HG03442 (cell line): ENCODE data around the gene KRTAP4-3.
"Not testable (repeated sequence)": the region's sequence is repeated elsewhere in the genome, so short reads cannot be mapped to it uniquely, and the experiment has no call there.

ENCODE experiments used
- ATAC-seq: cut with Tn5 transposase; IDR thresholded peaks from one replicate; pipeline ENCODE4 v1.9.1; 2021; ENCODE audit warnings: mild to moderate bottlenecking, moderate library complexity; ENCODE audit not compliant: unreplicated experiment

The KRTAP4-3 gene

DNA sequence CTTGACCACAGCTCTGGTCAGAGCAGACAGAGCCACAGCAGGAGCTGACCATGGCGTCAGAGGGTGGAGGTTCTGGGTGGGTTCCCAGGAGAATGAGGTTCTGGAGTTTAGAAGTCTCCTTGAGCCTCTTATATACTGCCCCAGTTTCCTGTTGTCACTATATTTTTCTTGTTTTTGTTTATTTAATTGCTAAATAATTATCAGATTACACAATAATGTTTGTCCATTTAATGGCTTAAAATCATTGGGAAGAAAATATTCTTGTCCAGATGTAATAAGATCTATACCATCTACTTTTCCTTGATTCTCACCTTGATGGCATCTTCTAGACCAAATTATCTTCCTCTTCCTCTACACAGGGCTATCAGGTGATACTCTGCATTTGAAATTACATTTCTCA, at the start of gene KRTAP4-3:
TSS of gene KRTAP4-3 (minus strand) at position 101 of the 400 bp plus-strand sequence. CDS start at position 52, 49 bp downstream.
- ATAC-seq, result no peak

DNA sequence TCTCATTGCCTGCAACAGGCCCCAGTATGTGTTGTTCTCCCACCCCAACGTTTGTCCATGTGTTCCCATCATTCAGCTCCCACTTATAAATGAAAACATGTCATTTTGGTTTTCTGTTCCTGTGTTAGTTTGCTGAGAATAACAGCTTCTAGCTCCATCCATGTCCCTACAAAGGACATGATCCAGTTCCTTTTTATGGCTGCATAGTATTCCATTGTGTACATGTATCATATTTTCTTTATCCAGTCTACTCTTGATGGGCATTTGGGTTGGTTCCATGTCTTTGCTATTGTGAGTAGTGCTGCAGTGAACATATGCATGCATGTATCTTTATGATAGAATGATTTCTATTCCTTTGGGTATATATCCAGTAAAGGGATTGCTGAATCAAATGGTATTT, 47.7 kb upstream of the KRTAP4-3 start:
- ATAC-seq, result no peak

DNA sequence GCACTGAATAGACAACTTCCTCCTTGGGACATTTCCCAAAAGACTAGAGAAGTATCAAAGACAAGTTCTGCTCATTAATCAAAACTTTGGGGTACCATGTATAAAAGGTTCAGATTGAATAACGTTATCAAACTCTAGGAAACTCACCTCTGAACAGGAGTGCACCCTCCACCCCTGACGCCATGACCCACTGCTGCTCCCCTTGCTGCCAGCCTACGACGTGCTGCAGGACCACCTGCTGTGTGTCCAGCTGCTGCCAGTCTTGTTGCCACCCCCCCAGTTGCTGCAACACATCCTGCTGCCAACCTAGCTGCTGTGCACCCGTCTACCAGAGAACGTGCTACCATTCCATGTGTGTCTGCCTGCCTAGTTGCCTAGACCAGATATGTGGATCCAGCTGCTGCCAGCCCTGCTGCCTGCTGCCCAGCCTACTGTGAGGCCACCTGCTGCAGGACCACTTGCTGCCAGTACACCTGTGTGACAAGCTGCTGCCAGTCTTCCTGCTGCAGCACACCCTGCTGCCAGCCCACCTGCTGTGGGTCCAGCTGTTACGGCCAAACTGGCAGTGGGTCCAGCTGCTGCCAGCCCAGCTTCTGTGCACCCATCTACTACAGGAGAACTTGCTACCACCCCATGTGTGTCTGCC, 44.6 kb upstream of the KRTAP4-3 start:
- no peak for ATAC-seq

DNA sequence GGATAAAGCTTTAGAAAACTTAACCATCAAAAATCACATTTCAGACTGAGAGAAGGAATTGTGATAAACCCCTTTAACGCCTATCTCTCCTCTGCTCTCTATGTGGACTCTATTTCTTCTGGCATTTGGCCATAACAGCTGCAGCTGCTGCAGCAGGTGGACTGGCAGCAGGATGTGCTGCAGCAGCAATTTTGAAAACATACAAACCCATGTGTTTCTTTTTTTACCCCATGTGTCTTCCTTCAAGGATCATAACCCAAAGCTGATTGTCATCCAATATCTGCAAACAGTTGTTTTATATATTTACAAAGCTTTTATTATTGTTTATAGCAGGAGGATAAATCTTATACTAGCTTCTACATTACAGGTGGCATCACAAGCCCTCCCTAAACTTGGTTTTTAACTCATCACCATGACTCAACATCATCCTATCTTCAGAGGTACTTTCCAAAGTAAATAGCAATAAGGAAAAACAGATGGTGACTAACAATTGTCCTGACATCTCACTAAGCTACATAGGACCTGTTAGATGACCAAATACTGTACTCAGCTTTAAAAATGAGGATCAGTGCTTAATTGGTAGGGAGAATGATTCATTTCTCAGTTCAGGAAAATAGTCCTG, 43.9 kb upstream of the KRTAP4-3 start:
- ATAC-seq, result no peak

DNA sequence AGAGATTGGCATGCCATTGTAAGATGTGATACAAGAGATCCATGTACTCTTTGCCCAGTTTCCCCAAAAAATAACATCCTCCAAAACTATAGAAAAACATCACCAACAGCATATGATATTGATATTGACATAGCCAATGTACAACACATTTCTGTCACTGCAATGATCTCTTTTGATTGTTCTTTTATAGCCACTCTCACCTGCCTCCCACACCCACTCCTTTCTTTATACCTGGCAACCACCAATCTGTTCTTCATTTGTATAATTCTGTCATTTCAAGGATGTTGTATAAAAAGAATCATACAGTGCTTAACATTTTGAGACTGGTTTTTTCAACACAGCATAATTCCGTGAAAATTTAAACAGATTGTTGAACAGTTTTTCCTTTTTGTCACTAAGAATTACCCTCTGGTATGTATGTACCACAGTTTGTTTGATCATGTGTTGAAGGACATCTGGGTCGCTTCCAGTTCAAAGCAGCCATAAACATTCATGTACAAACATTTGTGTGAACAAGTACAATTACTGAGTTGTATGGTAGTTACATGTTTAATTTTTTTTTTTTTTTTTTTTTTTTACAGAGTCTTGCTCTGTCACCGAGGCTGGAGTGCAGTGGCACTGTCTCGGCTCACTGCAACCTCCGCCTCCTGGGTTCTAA, 31.5 kb upstream of the KRTAP4-3 start:
- no peak for ATAC-seq

DNA sequence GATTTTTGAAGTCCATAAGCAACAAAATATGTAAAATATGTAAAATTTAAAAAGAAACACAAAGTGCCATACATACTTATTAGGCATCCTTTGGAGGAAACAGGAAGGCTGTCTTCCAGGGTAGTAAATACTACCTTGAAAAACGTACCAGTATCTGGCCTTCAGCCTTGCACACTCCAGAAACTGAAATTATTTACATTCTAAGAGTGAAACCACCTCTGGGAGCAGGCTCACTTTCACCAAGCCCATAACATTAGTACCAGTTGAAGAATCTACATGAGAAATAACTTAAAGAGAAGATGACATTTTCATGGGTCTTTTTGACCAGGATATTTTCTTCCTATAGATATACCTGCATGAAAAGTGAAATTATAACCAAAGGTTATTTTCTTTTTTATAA, 28.0 kb upstream of the KRTAP4-3 start:
- ATAC-seq, result no peak

DNA sequence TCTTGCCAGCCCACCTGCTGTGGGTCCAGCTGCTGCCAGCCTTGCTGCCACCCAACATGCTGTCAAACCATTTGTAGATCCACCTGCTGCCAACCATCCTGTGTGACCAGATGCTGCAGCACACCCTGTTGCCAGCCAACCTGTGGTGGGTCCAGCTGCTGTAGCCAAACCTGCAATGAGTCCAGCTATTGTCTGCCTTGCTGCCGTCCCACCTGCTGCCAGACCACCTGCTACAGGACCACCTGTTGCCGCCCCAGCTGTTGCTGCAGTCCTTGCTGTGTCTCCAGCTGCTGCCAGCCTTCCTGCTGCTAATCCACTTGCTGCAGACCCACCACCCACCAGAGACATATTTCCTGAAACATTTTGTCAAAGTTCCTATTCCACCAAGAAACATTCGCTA, 22.3 kb upstream of the KRTAP4-3 start:
- no peak for ATAC-seq

DNA sequence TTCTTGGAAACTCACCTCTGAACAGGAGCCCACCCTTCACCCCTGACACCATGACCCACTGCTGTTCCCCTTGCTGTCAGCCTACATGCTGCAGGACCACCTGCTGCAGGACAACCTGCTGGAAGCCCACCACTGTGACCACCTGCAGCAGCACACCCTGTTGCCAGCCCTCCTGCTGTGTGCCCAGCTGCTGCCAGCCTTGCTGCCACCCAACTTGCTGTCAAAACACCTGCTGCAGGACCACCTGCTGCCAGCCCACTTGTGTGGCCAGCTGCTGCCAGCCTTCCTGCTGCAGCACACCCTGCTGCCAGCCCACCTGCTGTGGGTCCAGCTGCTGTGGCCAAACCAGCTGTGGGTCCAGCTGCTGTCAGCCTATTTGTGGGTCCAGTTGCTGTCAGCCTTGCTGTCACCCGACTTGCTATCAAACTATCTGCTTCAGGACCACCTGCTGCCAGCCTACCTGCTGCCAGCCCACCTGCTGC, 21.9 kb upstream of the KRTAP4-3 start, which contains the start of gene KRTAP9-1:
TSS of gene KRTAP9-1 (plus strand) at position 51 of the 482 bp plus-strand sequence. CDS start at position 51, 0 bp downstream.
- not testable (repeated sequence) for ATAC-seq

DNA sequence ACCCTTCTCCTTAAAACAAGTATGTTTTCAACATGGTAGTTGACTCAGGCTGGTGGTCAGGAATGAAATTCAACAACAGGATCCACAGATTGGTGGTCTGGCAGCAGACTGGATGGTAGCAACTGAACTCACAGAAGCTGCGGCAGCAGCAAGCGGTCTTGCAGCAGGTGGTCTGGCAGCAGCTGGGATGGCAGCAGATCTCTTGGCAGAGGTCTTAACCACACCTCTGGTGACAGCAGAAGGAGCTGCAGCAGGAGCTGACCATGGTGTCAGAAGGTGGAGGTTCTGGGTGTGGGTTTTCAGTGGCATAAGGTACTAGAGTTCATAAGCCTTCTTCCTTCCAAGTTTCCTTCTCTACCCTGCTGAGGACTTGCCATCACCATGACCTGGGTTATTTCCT, 18.9 kb upstream of the KRTAP4-3 start:
- no peak for ATAC-seq

DNA sequence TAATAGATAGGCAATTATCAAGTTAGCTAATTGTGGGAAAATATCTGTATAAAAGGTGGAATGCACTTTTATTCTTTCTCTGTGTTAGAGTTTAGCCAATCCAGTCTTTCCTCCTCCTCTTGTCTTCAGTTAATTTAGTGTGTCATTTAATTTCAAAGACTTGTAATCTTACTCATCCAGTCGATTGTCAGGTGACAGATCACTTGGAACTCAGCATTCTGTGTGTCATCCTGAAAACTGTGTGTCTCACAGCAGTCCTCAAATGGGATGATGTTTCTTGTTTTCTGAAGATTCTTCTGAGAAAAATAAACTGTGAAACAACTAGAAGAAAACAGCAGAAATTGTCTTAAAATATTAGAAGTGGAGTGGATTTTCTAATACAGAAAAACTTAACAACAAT, 17.0 kb upstream of the KRTAP4-3 start:
- no peak for ATAC-seq

DNA sequence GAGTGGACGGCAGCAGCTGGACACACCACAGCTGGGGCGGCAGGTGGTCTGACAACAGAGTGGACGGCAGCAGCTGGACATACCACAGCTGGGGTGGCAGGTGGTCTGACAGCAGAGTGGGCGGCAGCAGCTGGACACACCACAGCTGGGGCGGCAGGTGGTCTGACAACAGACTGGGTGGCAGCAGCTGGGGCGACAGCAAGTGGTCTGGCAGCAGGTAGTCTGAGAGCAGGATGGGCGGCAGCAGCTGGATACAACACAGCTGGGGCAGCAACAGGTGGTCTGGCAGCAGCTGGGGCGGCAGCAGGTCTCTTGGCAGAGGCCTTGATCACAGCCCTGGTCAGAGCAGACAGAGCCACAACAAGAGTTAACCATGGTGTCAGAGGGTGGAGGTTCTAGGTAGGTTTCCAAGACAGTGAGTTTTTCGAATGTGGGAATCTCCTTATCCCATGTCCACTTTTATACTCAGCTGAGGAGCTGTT, 16.5 kb upstream of the KRTAP4-3 start, which contains the start of gene KRTAP4-1:
TSS of gene KRTAP4-1 (minus strand) at position 432 of the 482 bp plus-strand sequence. CDS start at position 375, 57 bp downstream.
- ATAC-seq, result no peak

DNA sequence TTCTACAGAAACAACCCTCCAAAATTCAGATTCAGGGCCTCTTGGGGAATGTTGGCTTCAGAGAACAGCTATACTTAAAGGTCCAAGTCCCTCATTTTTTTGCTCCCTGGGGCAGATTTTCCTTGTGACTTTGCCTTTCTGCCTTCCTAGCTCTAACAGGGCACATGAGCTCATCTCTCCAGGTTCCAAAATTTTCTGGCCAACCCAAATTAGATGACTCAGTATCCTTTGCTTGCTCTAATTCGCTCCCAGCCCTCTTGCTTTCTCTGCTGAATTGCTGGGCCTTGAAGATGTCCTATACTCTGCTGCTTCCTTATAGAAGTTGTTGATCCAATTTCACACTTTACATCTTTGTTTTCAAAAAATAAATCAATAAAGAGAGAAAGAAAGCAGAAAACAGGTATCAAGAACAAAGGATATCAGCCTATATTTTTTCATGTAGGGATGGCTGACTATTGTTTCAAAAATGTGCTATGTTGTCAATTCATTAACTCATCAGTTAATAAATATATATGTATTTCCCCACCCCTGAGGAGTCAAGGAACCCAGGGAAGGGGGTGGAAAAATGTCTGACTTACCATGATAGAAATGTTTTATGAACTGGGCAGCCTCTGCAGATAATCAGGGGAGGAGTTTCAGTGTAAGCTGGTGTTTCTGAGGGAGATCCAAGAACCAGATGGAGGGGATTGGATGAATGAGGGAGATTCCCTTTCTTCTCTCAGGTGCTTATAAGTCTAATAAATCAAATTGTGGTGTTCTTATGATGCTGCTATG, 11.0 kb upstream of the KRTAP4-3 start:
- ATAC-seq, result no peak

DNA sequence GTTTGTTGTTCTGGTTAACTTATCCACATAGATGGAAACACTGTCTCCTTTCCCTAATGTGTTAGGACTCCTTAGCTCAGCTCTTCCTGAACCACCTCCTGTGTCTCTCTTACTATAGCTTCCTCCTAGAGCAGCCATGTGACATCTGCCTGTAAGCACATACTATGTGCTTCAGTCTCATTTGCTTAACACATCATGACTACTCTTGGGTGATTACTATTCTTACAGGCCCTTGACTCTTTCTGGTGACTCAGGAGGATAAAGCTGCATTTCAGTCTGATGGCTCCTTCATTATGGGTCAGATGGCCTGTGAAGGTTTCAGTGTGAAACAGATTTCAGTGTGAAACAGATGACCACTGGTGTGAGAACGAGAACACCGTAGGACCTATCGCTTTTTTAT, 10.3 kb upstream of the KRTAP4-3 start:
- ATAC-seq, result no peak

DNA sequence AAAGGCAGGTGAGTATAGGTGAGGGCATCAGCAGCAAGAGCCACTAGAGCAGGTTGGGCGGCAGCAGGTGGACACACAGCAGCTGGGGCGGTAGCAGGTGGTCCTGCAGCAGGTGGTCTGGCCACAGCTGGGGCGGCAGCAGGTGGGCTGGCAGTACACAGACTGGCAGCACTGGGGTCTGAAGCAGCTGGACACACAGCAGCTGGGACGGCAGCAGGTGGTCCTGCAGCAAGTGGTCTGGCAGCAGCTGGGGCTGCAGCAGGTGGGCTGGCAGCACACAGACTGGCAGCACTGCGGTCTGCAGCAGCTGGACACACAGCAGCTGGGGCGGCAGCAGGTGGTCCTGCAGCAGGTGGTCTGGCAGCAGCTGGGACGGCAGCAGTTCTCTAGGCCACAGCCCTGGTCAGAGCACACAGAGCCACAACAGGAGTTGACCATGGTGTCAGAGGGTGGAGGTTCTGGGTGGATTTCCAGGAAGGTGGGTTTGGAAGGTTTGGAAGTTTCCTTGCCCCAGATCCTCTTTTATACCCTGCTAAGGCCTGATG, 9.8 kb upstream of the KRTAP4-3 start, which contains the start of gene KRTAP4-2:
TSS of gene KRTAP4-2 (minus strand) at position 495 of the 545 bp plus-strand sequence. CDS start at position 438, 57 bp downstream.
- no peak for ATAC-seq

DNA sequence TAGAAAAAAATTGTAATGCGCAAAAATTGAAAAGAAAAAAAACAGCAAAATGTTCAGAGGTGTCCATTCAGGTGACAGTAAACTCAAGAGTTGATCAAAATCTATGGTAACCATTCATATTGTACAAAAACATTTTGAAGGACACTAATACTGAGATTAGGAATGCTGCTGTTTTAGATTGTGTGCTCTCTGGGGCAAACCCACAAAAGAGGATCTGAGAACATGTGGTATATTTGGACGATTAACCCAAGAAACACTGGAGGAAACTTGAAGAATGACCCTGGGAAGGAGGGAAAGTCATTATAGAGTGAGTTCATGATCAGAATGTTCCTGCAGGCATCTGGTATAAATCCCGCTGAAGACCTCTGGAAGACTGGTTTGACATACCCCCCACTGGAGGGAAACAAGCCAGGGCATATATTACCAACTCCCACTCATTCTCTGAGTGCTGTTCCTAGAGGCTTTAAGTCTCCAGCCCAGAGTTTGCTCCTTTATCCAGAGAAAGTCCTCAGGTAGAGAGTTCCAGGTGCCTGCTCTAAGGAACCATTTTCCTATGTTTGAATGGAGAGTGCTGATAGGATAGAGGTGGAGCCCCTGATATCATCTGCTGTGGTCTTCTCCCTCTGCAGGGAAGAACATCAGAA, 8.8 kb upstream of the KRTAP4-3 start:
- ATAC-seq, result no peak

DNA sequence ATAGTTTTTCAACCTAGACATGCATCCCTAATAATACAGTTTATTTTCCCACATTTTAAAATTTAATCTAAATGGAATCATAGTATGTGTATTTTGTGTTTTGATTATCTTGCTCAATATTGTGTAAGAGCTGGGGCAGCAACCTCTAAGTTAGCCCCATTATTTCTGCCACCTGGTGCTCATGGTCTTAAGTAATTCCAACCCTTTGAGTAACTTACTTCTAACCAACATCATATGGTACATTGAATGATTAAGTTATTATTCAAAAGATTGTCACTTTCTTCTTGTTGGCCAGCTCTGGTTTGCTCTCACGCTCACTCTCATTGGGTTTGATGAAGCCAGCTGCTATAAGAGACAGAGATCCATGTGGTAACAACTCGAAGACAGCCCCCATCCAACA, 3.9 kb upstream of the KRTAP4-3 start:
- no peak for ATAC-seq

DNA sequence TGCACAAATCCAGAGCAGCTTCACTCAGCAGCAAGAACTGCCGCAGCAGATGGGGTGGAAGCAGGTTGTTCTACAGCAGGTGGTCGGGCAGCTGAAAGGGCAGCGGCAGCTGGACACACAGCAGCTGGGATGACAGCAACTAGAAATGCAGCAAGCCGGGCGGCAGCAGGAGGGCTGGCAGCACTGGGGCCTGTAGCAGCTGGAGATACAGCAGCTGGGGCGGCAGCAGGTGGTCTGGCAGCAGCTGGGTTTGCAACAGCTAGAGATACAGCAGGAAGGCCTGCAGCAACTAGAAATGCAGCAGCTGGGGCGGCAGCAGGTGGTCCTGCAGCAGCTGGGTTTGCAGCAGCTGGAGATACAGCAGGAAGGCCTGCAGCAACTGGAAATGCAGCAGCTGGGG, 460 bp downstream of the KRTAP4-3 start:
- ATAC-seq, result no peak

DNA sequence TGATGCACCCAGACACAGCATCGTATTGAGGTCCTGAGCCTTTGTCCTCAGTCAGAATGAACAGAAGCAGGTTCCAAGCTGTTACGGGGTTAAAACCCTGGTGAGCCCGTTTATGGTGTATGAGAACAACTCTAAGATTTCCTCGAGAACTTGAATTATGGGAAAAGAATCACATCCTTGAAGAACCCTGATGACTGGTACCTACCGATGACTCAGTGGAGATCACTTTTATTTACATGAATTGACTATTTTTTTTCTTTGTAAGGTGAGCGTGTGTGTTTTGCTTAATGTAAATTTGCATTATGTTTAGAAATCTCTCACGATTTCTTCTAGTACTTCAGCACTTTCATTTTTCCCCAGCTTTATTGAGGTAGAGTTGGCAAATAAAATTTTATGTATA, 4.2 kb downstream of the KRTAP4-3 start:
- no peak for ATAC-seq

DNA sequence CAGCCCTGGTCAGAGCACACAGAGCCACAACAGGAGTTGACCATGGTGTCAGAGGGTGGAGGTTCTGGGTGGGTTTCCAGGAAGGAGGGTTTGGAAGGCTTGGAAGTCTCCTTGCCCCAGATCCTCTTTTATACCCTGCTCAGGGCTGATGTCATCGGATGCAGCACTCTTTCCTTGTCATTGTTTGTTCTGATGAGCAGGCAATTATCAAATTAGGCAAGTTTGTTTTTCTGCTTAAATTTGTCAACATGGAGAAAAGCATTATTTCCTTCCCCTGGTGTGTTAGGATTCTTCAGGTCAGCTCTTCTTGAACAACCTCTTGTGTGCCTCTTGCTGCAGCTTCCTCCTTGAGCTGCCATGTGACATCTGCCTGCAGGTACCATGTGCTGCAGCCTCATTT, 7.4 kb downstream of the KRTAP4-3 start, which contains the start of gene KRTAP4-4:
TSS of gene KRTAP4-4 (minus strand) at position 101 of the 400 bp plus-strand sequence. CDS start at position 44, 57 bp downstream.
- no peak for ATAC-seq

DNA sequence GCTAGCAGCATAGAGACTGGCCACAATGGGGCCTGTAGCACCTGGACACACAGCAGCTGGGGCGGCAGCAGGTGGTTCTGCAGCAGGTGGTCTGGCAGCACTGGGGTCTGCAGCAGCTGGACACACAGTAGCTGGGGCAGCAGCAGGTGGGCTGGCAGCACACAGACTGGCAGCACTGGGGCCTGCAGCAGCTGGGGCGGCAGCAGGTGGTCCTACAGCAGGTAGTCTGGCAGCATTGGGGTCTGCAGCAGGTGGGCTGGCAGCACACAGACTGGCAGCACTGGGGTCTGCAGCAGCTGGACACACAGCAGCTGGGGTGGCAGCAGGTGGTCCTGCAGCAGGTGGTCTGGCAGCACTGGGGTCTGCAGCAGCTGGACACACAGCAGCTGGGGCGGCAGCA, 7.8 kb downstream of the KRTAP4-3 start:
- ATAC-seq, result not testable (repeated sequence)
